Heart right ventricle (tissue), 16 donors: ENCODE results near the gene TREX2. TPM values are rescaled to one million over a fixed set of nuclear protein-coding genes. Genes with fewer than 3 reads are reported as not detected.
A peak's percentile ranks its signal among the peaks of the same experiment; 100 is the strongest.

Experiments used
- ATAC-seq, 8 donors: fragments of 200-7000 bp; cut with Tn5 transposase; one replicate each; pipeline ENCODE4 v1.9.1; 2020; ENCODE audit warnings: mild to moderate bottlenecking in 8 of 8, moderate library complexity in 8 of 8, moderate number of reproducible peaks in 1 of 8
- DNase-seq, 2 donors: peaks; one replicate each; pipeline ENCODE4 v3.0.0-alpha.2; 2020
- H3K27ac ChIP-seq, 10 donors: fragments of 200-600 bp; sonication (generic) in 2 of 10; one replicate each; pipeline versions ENCODE4 v1.5.0 to v1.8.0; 2020 to 2022; ENCODE audit warnings: mild to moderate bottlenecking in 3 of 10
- H3K27me3 ChIP-seq, 7 donors: fragments of 200-600 bp; one replicate each; pipeline ENCODE4 v1.8.0; 2021 to 2022; ENCODE audit warnings: mild to moderate bottlenecking in 2 of 7
- H3K36me3 ChIP-seq, 9 donors: fragments of 200-600 bp; sonication (generic) in 1 of 9; one replicate each; pipeline versions ENCODE4 v1.5.0 to v1.8.0; 2020 to 2022; ENCODE audit warnings: mild to moderate bottlenecking in 2 of 9
- H3K4me1 ChIP-seq, 9 donors: fragments of 200-600 bp; sonication (generic) in 1 of 9; one replicate each; pipeline versions ENCODE4 v1.5.0 to v1.8.0; 2020 to 2022; ENCODE audit warnings: mild to moderate bottlenecking in 4 of 9
- H3K4me3 ChIP-seq, 10 donors: fragments of 200-600 bp; sonication (generic) in 2 of 10; one replicate each; pipeline versions ENCODE4 v1.5.0 to v1.8.0; 2020 to 2022; ENCODE audit warnings: mild to moderate bottlenecking in 7 of 10, moderate library complexity in 2 of 10
- H3K9me3 ChIP-seq, 11 donors: fragments of 200-600 bp in 10 of 11; sonication (generic) in 2 of 11; one replicate each; pipeline versions ENCODE4 v1.5.0 to v1.8.0; 2013 to 2022; ENCODE audit warnings: mild to moderate bottlenecking in 2 of 11, control low read depth in 1 of 11, moderate library complexity in 1 of 11
- CTCF ChIP-seq, 9 donors: fragments of 200-600 bp; sonication (generic) in 2 of 9; IDR thresholded peaks; one replicate each; pipeline versions ENCODE4 v1.5.0 to v1.8.0; 2021 to 2022; ENCODE audit warnings: antibody characterized with exemption in 9 of 9, mild to moderate bottlenecking in 5 of 9, moderate library complexity in 1 of 9
- WGBS, 2 donors: extraction: QIAGEN DNeasy Blood & Tissue Kit; methylation state at CpG; one replicate each; pipeline ENCODE4 v1.1.7; 2013; ENCODE audit warnings: inconsistent platforms in 1 of 2; 5-methylcytosine and 5-hydroxymethylcytosine counted together
- intact Hi-C, 10 donors: fragments of 100-400 bp; cut with DNase I; formaldehyde crosslinking; loops; one replicate each; pipeline versions ENCODE4 v1.11.1 to v1.14.2; 2022
- polyA plus RNA-seq, 2 donors: library from polyadenylated mRNA; stranded (reverse); fragments of 200-250 nt; gene quantifications; one replicate each; pipeline ENCODE4 v1.2.3, GENCODE V29; 2013
- total RNA-seq, 10 donors: library from RNA; stranded (reverse); fragmentation: NEBNext Ultra II Directional in 3 of 10; extraction: Animal tissue kit (Norgen Biotek cat#: 25700) in 3 of 10; gene quantifications; one replicate each; pipeline versions ENCODE4 v1.2.1 to v1.2.4, GENCODE V29; 2021 to 2023
- donor health status: Arrhythmogenic right ventricular cardiomyopathy.
- donor health status: ischemic (EF 13 %, LVEDD 7.1; RV severe dilation, severe dysfunction).
- donor health status: healthy with polysubstance abuse.
- donor health status: DM: no; HTN: yes; CAD: no.
- donor health status: DM: no; HTN: no; CAD: no.
- donor health status: ischemic (EF 25% LVEDD 6.9; RV normal size, moderate dysfunction).
- donor health status: ischemic (EF 25% LVEDD 5.7; RV mildly dilated, moderate dysfunction).
- donor health status: healthy.
- donor health status: DM: yes; HTN: yes; CAD: no.
- donor health status: Ischemic cardiomyopathy.
- donor health status: ischemic (EF 35%, LVEDD 5.7; RV mildly dilated, moderate dysfunction).
- donor health status: nonischemic (EF 11% LVEDD 7.7; RV severe dilation, severe dysfunction).
- donor health status: DM: yes; HTN: yes; CAD: no.
- donor health status: PGD.
- donor health status: ischemic (EF 29% LVEDD 5.4; RV normal size, mild dysfunction).
- donor health status: nonischemic (EF 23%, LVEDD 6.1; RV moderate dilation, normal function).

Gene TREX2
- total and polyA plus RNA-seq, 12 donors = 0.20 to 0.44 (median 0.31) TPM; not detected in 4

- Histone ChIP-seq H3K4me1 (peaks cover 0 to 42% (median 14%) of the 10 kb centered on the region in 9 donors), H3K36me3 (no peaks in the 10 kb centered on the region), H3K27ac (peak overlapping the region in 5 of 10 donors; percentile 7 to 65 (median 30)), H3K27me3 (peaks cover 0 to 15% (median 0%) of the 10 kb centered on the region in 7 donors), H3K4me3 (no peak overlapping the region), H3K9me3 (no peaks in the 10 kb centered on the region)
- ATAC-seq (no peak), DNase-seq (no peak)
- intact Hi-C loops = no loop called here
- 56 to 60% methylated on average over 4 to 10 of the region's 10 CpGs for WGBS, 2 donors
- no peak for TF ChIP-seq CTCF (IDR thresholded peaks at IDR 0.05)
These were observed 45.6 kb upstream of the TREX2 start for GRCh38 chrX:153491351-153491914.

GRCh38 chrX:153490217-153490930 is 44.5 kb upstream of the TREX2 start:
- H3K27me3 ChIP-seq = peaks cover 0 to 5% (median 0%) of the 10 kb centered on the region in 7 donors
- no peaks in the 10 kb centered on the region for H3K9me3 ChIP-seq
- no peaks in the 10 kb centered on the region for H3K36me3 ChIP-seq
- ATAC-seq (no peak), DNase-seq (no peak)
- 78 to 80% methylated on average over 18 to 20 of the region's 20 CpGs for WGBS, 2 donors
- TF ChIP-seq CTCF (IDR thresholded peaks at IDR 0.05) = no peak
- H3K4me1 ChIP-seq = peaks cover 0 to 42% (median 14%) of the 10 kb centered on the region in 9 donors
- peak overlapping the region in 1 of 10 donors; percentile 7 for H3K27ac ChIP-seq
- intact Hi-C loops = no loop called here
- no peak overlapping the region for H3K4me3 ChIP-seq

GRCh38 chrX:153488231-153488914 is 42.5 kb upstream of the TREX2 start:
- WGBS, 2 donors = 29 to 41% methylated on average over 19 to 24 of the region's 27 CpGs
- Histone ChIP-seq H3K27ac (peak overlapping the region in 9 of 10 donors; percentile 52 to 83 (median 73)), H3K4me1 (peaks cover 0 to 42% (median 14%) of the 10 kb centered on the region in 9 donors), H3K36me3 (no peaks in the 10 kb centered on the region), H3K4me3 (no peak overlapping the region), H3K9me3 (no peaks in the 10 kb centered on the region), H3K27me3 (no peaks in the 10 kb centered on the region)
- DNase-seq (peak; percentile 47 to 60), ATAC-seq (peak; percentile 49 to 84 (median 72))
- intact Hi-C loops = no loop called here
- no peak for TF ChIP-seq CTCF (IDR thresholded peaks at IDR 0.05)

- TF ChIP-seq CTCF (IDR thresholded peaks at IDR 0.05) = no peak
- Histone ChIP-seq H3K9me3 (no peaks in the 10 kb centered on the region), H3K4me3 (no peak overlapping the region), H3K36me3 (no peaks in the 10 kb centered on the region), H3K4me1 (peaks cover 0 to 42% (median 14%) of the 10 kb centered on the region in 9 donors), H3K27me3 (no peaks in the 10 kb centered on the region), H3K27ac (peak overlapping the region in 9 of 10 donors; percentile 52 to 83 (median 73))
- WGBS, 2 donors = 49 to 56% methylated on average over 10 to 11 of the region's 11 CpGs
- DNase-seq (peak in 1 of 2 donors; percentile 52), ATAC-seq (peak in 7 of 8 donors; percentile 9 to 27 (median 20))
- intact Hi-C loops = no loop called here
These were observed 41.8 kb upstream of the TREX2 start for GRCh38 chrX:153487590-153488071.
